Activated CD8-positive, alpha-beta T cell treated with anti-CD3 and anti-CD28 coated beads, Interleukin-2, amount 10 ng/mL, durations not matched to agents 7 days and 5 days (primary cell): ENCODE results near the gene CEP78. TPM values are rescaled to one million over a fixed set of nuclear protein-coding genes. Genes with fewer than 3 reads are reported as not detected.
"Not testable (repeated sequence)": the region's sequence is repeated elsewhere in the genome, so short reads cannot be mapped to it uniquely, and the experiment has no call there.

Source experiments
- ATAC-seq: fragments of 150-1000 bp; cut with Tn5 transposase; one replicate; pipeline ENCODE4 v1.10.0; 2021; ENCODE audit warnings: moderate library complexity
- CTCF ChIA-PET: fragments of 350-600 bp; sonication (Branson Sonifier 250); formaldehyde crosslinking; loops from one replicate; lab custom pipeline; 2021; ENCODE audit warnings: antibody characterized with exemption; lab: Charles Lee
- POLR2A ChIA-PET: fragments of 350-600 bp; sonication (Branson Sonifier 250); formaldehyde crosslinking; loops from one replicate; lab custom pipeline; 2021; ENCODE audit warnings: antibody characterized with exemption; lab: Charles Lee
- DNase-seq: peaks from one replicate; pipeline ENCODE4 v3.0.0-alpha.2; 2020
- H3K27ac Mint-ChIP-seq: one replicate; pipeline ENCODE4 v1.8.0; 2021; ENCODE audit warnings: mild to moderate bottlenecking, mixed read lengths
- H3K27me3 Mint-ChIP-seq: one replicate; pipeline ENCODE4 v1.8.0; 2021; ENCODE audit warnings: low read depth, mixed read lengths
- H3K36me3 Mint-ChIP-seq: one replicate; pipeline ENCODE4 v1.8.0; 2021; ENCODE audit warnings: low read depth, mixed read lengths
- H3K4me1 Mint-ChIP-seq: one replicate; pipeline ENCODE4 v1.8.0; 2021; ENCODE audit warnings: low read depth, mixed read lengths
- H3K4me3 Mint-ChIP-seq: one replicate; pipeline ENCODE4 v1.8.0; 2021; ENCODE audit warnings: mild to moderate bottlenecking, mixed read lengths
- H3K9me3 Mint-ChIP-seq: one replicate; pipeline ENCODE4 v1.8.0; 2022; ENCODE audit warnings: mixed read lengths; ENCODE audit not compliant: insufficient read depth
- total RNA-seq, 2 experiments: library from RNA; stranded (reverse); gene quantifications; one replicate each; pipeline ENCODE4 v1.2.3, GENCODE V29; 2021

The CEP78 gene
- total RNA-seq, 2 experiments from 2014 or later, result 59.1 to 62.1 TPM

- DNase-seq, result no peak
- Mint-ChIP-seq H3K36me3 (peaks cover 36% of the 10 kb centered on the region), H3K4me1 (no peaks in the 10 kb centered on the region), H3K27ac (no peak overlapping the region), H3K4me3 (no peak overlapping the region), H3K27me3 (no peaks in the 10 kb centered on the region), H3K9me3 (no peaks in the 10 kb centered on the region)
- POLR2A ChIA-PET, result interaction anchor here (0.8 kb wide), 1 partner anchor 36 kb away, joined by 4 read pairs; no protein-coding TSS in a partner anchor
- CTCF ChIA-PET, result interaction anchor here (1.0 to 7.8 kb wide), 2 partner anchors 37 to 108 kb away, joined by 4 to 63 read pairs; no protein-coding TSS in a partner anchor
- no peak for ATAC-seq
These were observed 26.8 kb downstream of the CEP78 start for GRCh38 chr9:78262655-78263054.

GRCh38 chr9:78267889-78268288, 32.0 kb downstream of the CEP78 start:
- H3K27ac Mint-ChIP-seq, result no peak overlapping the region
- no peak overlapping the region for H3K4me3 Mint-ChIP-seq
- CTCF ChIA-PET, result interaction anchor here (0.8 to 1.2 kb wide), 2 partner anchors 10 kb away, joined by 3 read pairs; no protein-coding TSS in a partner anchor
- H3K36me3 Mint-ChIP-seq, result peaks cover 50% of the 10 kb centered on the region
- no peaks in the 10 kb centered on the region for H3K27me3 Mint-ChIP-seq
- DNase-seq, result no peak
- H3K4me1 Mint-ChIP-seq, result no peaks in the 10 kb centered on the region
- ATAC-seq, result no peak
- no peaks in the 10 kb centered on the region for H3K9me3 Mint-ChIP-seq
- POLR2A ChIA-PET, result no interaction called here

GRCh38 chr9:78269784-78270183, 33.9 kb downstream of the CEP78 start:
- Mint-ChIP-seq H3K36me3 (peaks cover 55% of the 10 kb centered on the region), H3K4me3 (no peak overlapping the region), H3K27me3 (no peaks in the 10 kb centered on the region), H3K27ac (no peak overlapping the region), H3K4me1 (no peaks in the 10 kb centered on the region), H3K9me3 (no peaks in the 10 kb centered on the region)
- no peak for ATAC-seq
- POLR2A ChIA-PET, result no interaction called here
- CTCF ChIA-PET, result interaction anchor here (2.0 kb wide), 1 partner anchor 99 kb away, joined by 5 read pairs; no protein-coding TSS in a partner anchor
- no peak for DNase-seq

GRCh38 chr9:78272307-78272706, 36.4 kb downstream of the CEP78 start:
- DNase-seq (no peak), ATAC-seq (no peak)
- ChIA-PET POLR2A (interaction anchor here (1.2 kb wide), 1 partner anchor 25 kb away, joined by 5 read pairs; no protein-coding TSS in a partner anchor), CTCF (interaction anchor here (0.7 to 1.1 kb wide), 2 partner anchors 98 to 533 kb away, joined by 3 read pairs; no protein-coding TSS in a partner anchor)
- no peak overlapping the region for H3K4me3 Mint-ChIP-seq
- peaks cover 36% of the 10 kb centered on the region for H3K36me3 Mint-ChIP-seq
- no peaks in the 10 kb centered on the region for H3K27me3 Mint-ChIP-seq
- H3K27ac Mint-ChIP-seq, result no peak overlapping the region
- H3K4me1 Mint-ChIP-seq, result no peaks in the 10 kb centered on the region
- H3K9me3 Mint-ChIP-seq, result no peaks in the 10 kb centered on the region

GRCh38 chr9:78273761-78274160, 37.9 kb downstream of the CEP78 start:
- ATAC-seq, result no peak
- ChIA-PET CTCF (interaction anchor here (0.6 kb wide), 2 partner anchors 12 to 25 kb away, joined by 3 read pairs; no protein-coding TSS in a partner anchor), POLR2A (interaction anchor here (1.3 kb wide), 1 partner anchor 23 kb away, joined by 3 read pairs; no protein-coding TSS in a partner anchor)
- DNase-seq, result no peak
- peaks cover 7% of the 10 kb centered on the region for H3K4me1 Mint-ChIP-seq
- no peak overlapping the region for H3K27ac Mint-ChIP-seq
- peaks cover 27% of the 10 kb centered on the region for H3K36me3 Mint-ChIP-seq
- no peaks in the 10 kb centered on the region for H3K9me3 Mint-ChIP-seq
- H3K27me3 Mint-ChIP-seq, result no peaks in the 10 kb centered on the region
- no peak overlapping the region for H3K4me3 Mint-ChIP-seq

GRCh38 chr9:78278177-78278777, 42.4 kb downstream of the CEP78 start:
- Mint-ChIP-seq H3K4me3 (no peak overlapping the region), H3K27ac (no peak overlapping the region), H3K27me3 (no peaks in the 10 kb centered on the region), H3K9me3 (no peaks in the 10 kb centered on the region), H3K36me3 (peaks cover 5% of the 10 kb centered on the region), H3K4me1 (peaks cover 7% of the 10 kb centered on the region)
- POLR2A ChIA-PET, result interaction anchor here (1.9 kb wide), 1 partner anchor 19 kb away, joined by 9 read pairs; the partner anchor contains the start of gene PSAT1
- no peak for ATAC-seq
- no peak for DNase-seq
- CTCF ChIA-PET, result interaction anchor here (0.9 to 1.1 kb wide), 3 partner anchors 10 to 22 kb away, joined by 3 to 4 read pairs (median 3); no protein-coding TSS in a partner anchor

GRCh38 chr9:78278801-78279200, 42.9 kb downstream of the CEP78 start:
- Mint-ChIP-seq H3K27me3 (no peaks in the 10 kb centered on the region), H3K27ac (no peak overlapping the region), H3K9me3 (no peaks in the 10 kb centered on the region), H3K4me1 (peaks cover 7% of the 10 kb centered on the region), H3K4me3 (no peak overlapping the region), H3K36me3 (peaks cover 3% of the 10 kb centered on the region)
- CTCF ChIA-PET, result interaction anchor here (0.9 kb wide), 1 partner anchor 18 kb away, joined by 4 read pairs; no protein-coding TSS in a partner anchor
- DNase-seq, result no peak
- POLR2A ChIA-PET, result interaction anchor here (1.9 kb wide), 1 partner anchor 19 kb away, joined by 9 read pairs; the partner anchor contains the start of gene PSAT1
- ATAC-seq, result no peak

GRCh38 chr9:78280982-78281668, 45.2 kb downstream of the CEP78 start:
- ATAC-seq, result no peak
- no peaks in the 10 kb centered on the region for H3K36me3 Mint-ChIP-seq
- no peak for DNase-seq
- no peak overlapping the region for H3K4me3 Mint-ChIP-seq
- peaks cover 7% of the 10 kb centered on the region for H3K4me1 Mint-ChIP-seq
- ChIA-PET POLR2A (no interaction called here), CTCF (no interaction called here)
- no peak overlapping the region for H3K27ac Mint-ChIP-seq
- peaks cover 2% of the 10 kb centered on the region for H3K27me3 Mint-ChIP-seq
- H3K9me3 Mint-ChIP-seq, result no peaks in the 10 kb centered on the region

- ChIA-PET POLR2A (interaction anchor here (0.6 kb wide), 1 partner anchor 9 kb away, joined by 3 read pairs; no protein-coding TSS in a partner anchor), CTCF (interaction anchor here (0.7 to 0.9 kb wide), 2 partner anchors 85 to 307 kb away, joined by 3 to 4 read pairs; no protein-coding TSS in a partner anchor)
- H3K4me1 Mint-ChIP-seq, H3K27me3 Mint-ChIP-seq, H3K9me3 Mint-ChIP-seq, H3K36me3 Mint-ChIP-seq, DNase-seq, H3K4me3 Mint-ChIP-seq, H3K27ac Mint-ChIP-seq, ATAC-seq: not testable (repeated sequence)
These were observed 48.3 kb downstream of the CEP78 start for GRCh38 chr9:78284181-78284580.

- CTCF ChIA-PET, result interaction anchor here (1.6 kb wide), 1 partner anchor 84 kb away, joined by 6 read pairs; no protein-coding TSS in a partner anchor
These were observed 50.2 kb downstream of the CEP78 start for GRCh38 chr9:78286125-78286524.

GRCh38 chr9:78286946-78287388, 51.1 kb downstream of the CEP78 start:
- no peaks in the 10 kb centered on the region for H3K9me3 Mint-ChIP-seq
- ATAC-seq (no peak), DNase-seq (no peak)
- no peak overlapping the region for H3K4me3 Mint-ChIP-seq
- ChIA-PET CTCF (no interaction called here), POLR2A (no interaction called here)
- H3K4me1 Mint-ChIP-seq, result peaks cover 5% of the 10 kb centered on the region
- H3K27ac Mint-ChIP-seq, result no peak overlapping the region
- peaks cover 4% of the 10 kb centered on the region for H3K27me3 Mint-ChIP-seq
- H3K36me3 Mint-ChIP-seq, result no peaks in the 10 kb centered on the region

More at GRCh38 chr9:78286125-78286524, 50.2 kb downstream of the CEP78 start:
- Mint-ChIP-seq H3K36me3 (no peaks in the 10 kb centered on the region), H3K9me3 (no peaks in the 10 kb centered on the region), H3K27me3 (peaks cover 4% of the 10 kb centered on the region), H3K4me3 (no peak overlapping the region), H3K27ac (no peak overlapping the region), H3K4me1 (peaks cover 2% of the 10 kb centered on the region)
- no peak for DNase-seq
- POLR2A ChIA-PET, result no interaction called here
- ATAC-seq, result no peak
